ENCODE data around the gene HS3ST4. TPM values are rescaled to one million over a fixed set of nuclear protein-coding genes. Genes with fewer than 3 reads are reported as not detected.

The HS3ST4 gene
- polyA plus RNA-seq, 1 donor (not counting 4 experiments of a cell fraction or from before 2014, with no cell fraction given): not detected

GRCh38 chr16:25966172-25967097 is 274.7 kb downstream of the HS3ST4 start:
- Histone ChIP-seq H2AFZ (ENCODE audit: control insufficient read depth, low read length) (no peak overlapping the region), H3K9me3 (ENCODE audit: control insufficient read depth, low read depth, low read length) (peaks cover 2% of the 10 kb centered on the region)
- no peak for FAIRE-seq

GRCh38 chr16:25977121-25977520 is 285.4 kb downstream of the HS3ST4 start:
- FAIRE-seq: no peak
- dilution Hi-C loops (cut with MboI; ENCODE audit: extremely low pct_ligation_motif_present, low sequenced_read_pairs): no loop called here
- Histone ChIP-seq H3K9me1 (ENCODE audit: control insufficient read depth, extremely low read depth, insufficient read depth, low read length) (no peaks in the 10 kb centered on the region), H3K9me3 (ENCODE audit: control insufficient read depth, low read depth, low read length) (no peaks in the 10 kb centered on the region), H3K27me3 (ENCODE audit: control insufficient read depth, extremely low read depth, insufficient read depth, low read length) (no peaks in the 10 kb centered on the region), H3K36me3 (ENCODE audit: control insufficient read depth in 2 of 2, extremely low read depth in 1 of 2, insufficient read depth in 2 of 2, low read length in 2 of 2) (no peaks in the 10 kb centered on the region), H2AFZ (ENCODE audit: control insufficient read depth, low read length) (no peak overlapping the region), H4K20me1 (ENCODE audit: control insufficient read depth, extremely low read depth, insufficient read depth, low read length) (no peaks in the 10 kb centered on the region), H3K79me2 (ENCODE audit: control insufficient read depth, insufficient read depth, low read length) (no peaks in the 10 kb centered on the region), H3K9ac (ENCODE audit: control insufficient read depth, extremely low read depth, insufficient read depth, low read length) (no peak overlapping the region), H3K27ac (ENCODE audit: control insufficient read depth, insufficient read depth, low read length) (no peak overlapping the region), H3K4me2 (ENCODE audit: control insufficient read depth, extremely low read depth, insufficient read depth, low read depth, low read length) (no peak overlapping the region), H3K4me1 (ENCODE audit: control insufficient read depth, extremely low read depth, insufficient read depth, low read length) (no peaks in the 10 kb centered on the region), H3K4me3 (ENCODE audit: control insufficient read depth in 2 of 3, extremely low read depth in 1 of 3, insufficient read depth in 2 of 3, low read depth in 1 of 3, low read length in 3 of 3) (no peak overlapping the region)
- no peak for DNase-seq (ENCODE audit: low read depth, low spot score)
- no peak for TF ChIP-seq EZH2 (IDR thresholded peaks at IDR 0.05; ENCODE audit: low read length)
- TF ChIP-seq CTCF (optimal IDR thresholded peaks at IDR 0.05 in 1 of 3, IDR thresholded peaks at IDR 0.05 in 1 of 3, conservative IDR thresholded peaks at IDR 0.05 in 1 of 3; ENCODE audit: extremely low read depth in 1 of 3, insufficient read depth in 2 of 3, low read length in 3 of 3): no peak

More at GRCh38 chr16:25966172-25967097, 274.7 kb downstream of the HS3ST4 start:
- Histone ChIP-seq H3K9ac (ENCODE audit: control insufficient read depth, extremely low read depth, insufficient read depth, low read length) (no peak overlapping the region), H4K20me1 (ENCODE audit: control insufficient read depth, extremely low read depth, insufficient read depth, low read length) (no peaks in the 10 kb centered on the region), H3K4me1 (ENCODE audit: control insufficient read depth, extremely low read depth, insufficient read depth, low read length) (no peaks in the 10 kb centered on the region), H3K27me3 (ENCODE audit: control insufficient read depth, extremely low read depth, insufficient read depth, low read length) (no peaks in the 10 kb centered on the region), H3K27ac (ENCODE audit: control insufficient read depth, insufficient read depth, low read length) (no peak overlapping the region), H3K4me3 (ENCODE audit: control insufficient read depth in 2 of 3, extremely low read depth in 1 of 3, insufficient read depth in 2 of 3, low read depth in 1 of 3, low read length in 3 of 3) (no peak overlapping the region), H3K9me1 (ENCODE audit: control insufficient read depth, extremely low read depth, insufficient read depth, low read length) (no peaks in the 10 kb centered on the region), H3K79me2 (ENCODE audit: control insufficient read depth, insufficient read depth, low read length) (no peaks in the 10 kb centered on the region), H3K4me2 (ENCODE audit: control insufficient read depth, extremely low read depth, insufficient read depth, low read depth, low read length) (no peak overlapping the region), H3K36me3 (ENCODE audit: control insufficient read depth in 2 of 2, extremely low read depth in 1 of 2, insufficient read depth in 2 of 2, low read length in 2 of 2) (no peaks in the 10 kb centered on the region)
- no peak for TF ChIP-seq CTCF (optimal IDR thresholded peaks at IDR 0.05 in 1 of 3, IDR thresholded peaks at IDR 0.05 in 1 of 3, conservative IDR thresholded peaks at IDR 0.05 in 1 of 3; ENCODE audit: extremely low read depth in 1 of 3, insufficient read depth in 2 of 3, low read length in 3 of 3)
- no peak for DNase-seq (ENCODE audit: low read depth, low spot score)
- dilution Hi-C loops (cut with MboI; ENCODE audit: extremely low pct_ligation_motif_present, low sequenced_read_pairs): no loop called here
